Measurements from ENCODE around the gene ACOX3. TPM values are rescaled to one million over a fixed set of nuclear protein-coding genes. Genes with fewer than 3 reads are reported as not detected.

ACOX3 gene
- total and polyA plus RNA-seq, 2 of the 8 experiments (the other 6 are each of a cell fraction or from before 2014, with no cell fraction given), result 2.5 to 9.9 TPM

DNA sequence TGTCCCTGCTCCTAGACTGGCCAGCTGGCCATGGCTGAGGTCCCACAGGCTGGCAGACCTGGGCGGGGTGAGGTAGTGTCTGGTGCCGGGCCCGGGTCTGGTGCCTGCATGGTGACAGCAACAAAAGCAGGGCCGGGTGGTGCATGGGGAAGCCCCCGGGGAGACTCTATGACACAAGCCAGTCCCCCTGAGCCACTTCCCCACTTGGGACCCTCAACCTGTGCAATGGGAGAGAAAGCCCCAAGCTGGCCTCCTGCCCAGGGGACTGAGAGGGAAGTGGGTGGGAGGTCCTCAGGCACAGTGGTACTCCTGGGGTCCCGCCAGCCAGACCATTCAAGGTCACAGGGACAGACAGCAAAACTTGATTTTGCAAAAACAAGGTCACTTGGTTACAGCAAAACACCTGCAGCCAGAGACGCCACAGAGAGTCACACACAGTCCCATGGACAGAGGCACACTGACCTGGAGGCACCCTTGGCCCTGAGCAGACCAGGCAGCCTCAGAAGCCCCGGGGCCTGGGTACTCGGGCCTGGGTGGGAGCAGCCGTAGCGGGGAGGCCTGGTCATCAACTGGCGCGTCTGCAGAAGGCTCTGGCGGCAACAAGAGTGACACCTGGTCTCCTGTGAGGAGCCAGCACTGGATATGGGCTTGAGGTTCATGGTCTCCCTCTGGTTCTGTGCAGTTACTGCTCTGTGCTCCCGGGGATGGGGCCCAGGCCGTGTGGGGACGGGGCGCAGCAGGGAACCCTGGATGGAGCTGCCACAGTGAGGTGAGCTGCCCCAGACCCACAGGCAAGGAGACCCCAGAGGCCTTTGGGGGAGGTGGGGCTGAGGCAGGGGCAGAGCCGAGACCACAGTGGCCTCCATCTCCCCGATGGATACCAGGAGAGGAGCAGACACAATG is 110.4 kb downstream of the ACOX3 start (continued):
- TF ChIP-seq, protein P1, sequence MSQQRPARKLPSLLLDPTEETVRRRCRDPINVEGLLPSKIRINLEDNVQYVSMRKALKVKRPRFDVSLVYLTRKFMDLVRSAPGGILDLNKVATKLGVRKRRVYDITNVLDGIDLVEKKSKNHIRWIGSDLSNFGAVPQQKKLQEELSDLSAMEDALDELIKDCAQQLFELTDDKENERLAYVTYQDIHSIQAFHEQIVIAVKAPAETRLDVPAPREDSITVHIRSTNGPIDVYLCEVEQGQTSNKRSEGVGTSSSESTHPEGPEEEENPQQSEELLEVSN (IDR thresholded peaks at IDR 0.05), result no peak
- TF ChIP-seq CBX8 (IDR thresholded peaks at IDR 0.05; ENCODE audit: borderline replicate concordance, low read depth, low read length) (no peak), EZH2 (IDR thresholded peaks at IDR 0.05; ENCODE audit: low read depth, low read length, severe bottlenecking) (no peak), RXRA (IDR thresholded peaks at IDR 0.05; ENCODE audit: insufficient read depth, low read depth, low read length) (no peak), SUZ12 (IDR thresholded peaks at IDR 0.05; ENCODE audit: low read length) (no peak), CEBPB (IDR thresholded peaks at IDR 0.05; ENCODE audit: low read depth, low read length) (no peak), JUND (IDR thresholded peaks at IDR 0.05; ENCODE audit: low read length) (no peak)
- TF ChIP-seq, protein P2, sequence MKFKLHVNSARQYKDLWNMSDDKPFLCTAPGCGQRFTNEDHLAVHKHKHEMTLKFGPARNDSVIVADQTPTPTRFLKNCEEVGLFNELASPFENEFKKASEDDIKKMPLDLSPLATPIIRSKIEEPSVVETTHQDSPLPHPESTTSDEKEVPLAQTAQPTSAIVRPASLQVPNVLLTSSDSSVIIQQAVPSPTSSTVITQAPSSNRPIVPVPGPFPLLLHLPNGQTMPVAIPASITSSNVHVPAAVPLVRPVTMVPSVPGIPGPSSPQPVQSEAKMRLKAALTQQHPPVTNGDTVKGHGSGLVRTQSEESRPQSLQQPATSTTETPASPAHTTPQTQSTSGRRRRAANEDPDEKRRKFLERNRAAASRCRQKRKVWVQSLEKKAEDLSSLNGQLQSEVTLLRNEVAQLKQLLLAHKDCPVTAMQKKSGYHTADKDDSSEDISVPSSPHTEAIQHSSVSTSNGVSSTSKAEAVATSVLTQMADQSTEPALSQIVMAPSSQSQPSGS (IDR thresholded peaks at IDR 0.05; ENCODE audit: low read length), result no peak
